GM23338 (cell line): Measurements from ENCODE around the gene ONECUT1. TPM values are rescaled to one million over a fixed set of nuclear protein-coding genes. Genes with fewer than 3 reads are reported as not detected.
A peak's percentile ranks its signal among the peaks of the same experiment; 100 is the strongest.

Experiments used
- ATAC-seq: fragments of 200-7000 bp; cut with Tn5 transposase; 3 replicates; pipeline ENCODE4 v1.9.1; 2020
- DNase-seq: peaks from one replicate; pipeline ENCODE4 v3.0.0-alpha.2; 2015; ENCODE audit warnings: low spot score
- H2AFZ ChIP-seq: fragments of 200-600 bp; sonication (generic); 2 replicates; pipeline ENCODE4 v1.8.0; 2016; ENCODE audit warnings: antibody characterized with exemption, mild to moderate bottlenecking, moderate library complexity
- H3F3A ChIP-seq: fragments of 200-600 bp; sonication (generic); replicated peaks from 2 replicates; pipeline ENCODE4 v1.8.0; 2017; ENCODE audit warnings: antibody characterized with exemption, mixed run types, low read depth
- H3K27ac ChIP-seq: fragments of 200-600 bp; sonication (generic); 2 replicates; pipeline ENCODE4 v1.6.1; 2016; ENCODE audit warnings: low read depth
- H3K27me3 ChIP-seq: fragments of 200-600 bp; sonication (generic); 2 replicates; pipeline ENCODE4 v1.8.0; 2016; ENCODE audit warnings: mild to moderate bottlenecking, mixed run types, moderate library complexity; ENCODE audit not compliant: insufficient read depth
- H3K36me3 ChIP-seq: fragments of 200-600 bp; sonication (generic); 2 replicates; pipeline ENCODE4 v1.8.0; 2016; ENCODE audit warnings: mild to moderate bottlenecking; ENCODE audit not compliant: insufficient read depth
- H3K4me1 ChIP-seq: fragments of 200-600 bp; sonication (generic); 2 replicates; pipeline ENCODE4 v1.8.0; 2016; ENCODE audit warnings: mild to moderate bottlenecking, moderate library complexity; ENCODE audit not compliant: insufficient read depth
- H3K4me2 ChIP-seq: fragments of 200-600 bp; sonication (generic); 2 replicates; pipeline ENCODE4 v1.7.1; 2017; ENCODE audit warnings: mixed run types
- H3K4me3 ChIP-seq: fragments of 200-600 bp; sonication (generic); 2 replicates; pipeline ENCODE4 v1.6.1; 2016; ENCODE audit warnings: mixed run types
- H3K79me2 ChIP-seq: fragments of 200-600 bp; sonication (generic); replicated peaks from 2 replicates; pipeline ENCODE4 v1.8.0; 2017; ENCODE audit warnings: mild to moderate bottlenecking; ENCODE audit not compliant: insufficient read depth
- H3K9me2 ChIP-seq: fragments of 200-600 bp; sonication (generic); 2 replicates; pipeline ENCODE4 v1.8.0; 2017; ENCODE audit not compliant: insufficient read depth
- H4K20me1 ChIP-seq: fragments of 200-600 bp; sonication (generic); replicated peaks from 2 replicates; pipeline ENCODE4 v1.8.0; 2017; ENCODE audit warnings: mild to moderate bottlenecking; ENCODE audit not compliant: insufficient read depth
- H3K27ac Mint-ChIP-seq: 2 replicates; pipeline ENCODE4 v1.8.0; 2020; ENCODE audit warnings: inconsistent platforms, mild to moderate bottlenecking, moderate library complexity, mixed read lengths
- H3K27me3 Mint-ChIP-seq: 3 replicates; pipeline ENCODE4 v1.8.0; 2022; ENCODE audit warnings: low read depth, mild to moderate bottlenecking, moderate library complexity, mixed read lengths, inconsistent platforms; ENCODE audit not compliant: insufficient read depth, poor library complexity
- H3K36me3 Mint-ChIP-seq: 3 replicates; pipeline ENCODE4 v1.8.0; 2021; ENCODE audit warnings: low read depth, mild to moderate bottlenecking, inconsistent platforms, moderate library complexity, mixed read lengths
- H3K4me1 Mint-ChIP-seq: 3 replicates; pipeline ENCODE4 v1.8.0; 2020; ENCODE audit warnings: mild to moderate bottlenecking, inconsistent platforms, mixed read lengths
- H3K4me3 Mint-ChIP-seq: 3 replicates; pipeline ENCODE4 v1.8.0; 2021; ENCODE audit warnings: moderate library complexity, mild to moderate bottlenecking, inconsistent platforms, mixed read lengths
- H3K9me3 Mint-ChIP-seq: 3 replicates; pipeline ENCODE4 v1.8.0; 2020; ENCODE audit warnings: moderate library complexity, mild to moderate bottlenecking, inconsistent platforms, mixed read lengths
- ETS1 ChIP-seq: IDR thresholded peaks from 2 replicates; pipeline ENCODE4 v1.6.1; 2016; ENCODE audit warnings: antibody characterized with exemption
- EZH2 ChIP-seq: fragments of 200-600 bp; sonication (generic); IDR thresholded peaks from one replicate; pipeline ENCODE4 v1.8.0; 2017; ENCODE audit warnings: antibody characterized with exemption, mild to moderate bottlenecking, low read depth; ENCODE audit not compliant: unreplicated experiment
- EZH2phosphoT487 ChIP-seq: fragments of 200-600 bp; sonication (generic); IDR thresholded peaks from one replicate; pipeline ENCODE4 v1.8.1; 2018; ENCODE audit warnings: antibody characterized with exemption; ENCODE audit not compliant: unreplicated experiment
- JUNB ChIP-seq: IDR thresholded peaks from one replicate; pipeline ENCODE4 v1.6.1; 2016; ENCODE audit warnings: antibody characterized with exemption; ENCODE audit not compliant: unreplicated experiment
- POLR2AphosphoS5 ChIP-seq: IDR thresholded peaks from 2 replicates; pipeline ENCODE4 v1.6.1; 2016; ENCODE audit warnings: antibody characterized with exemption, low read depth
- REST ChIP-seq: IDR thresholded peaks from one replicate; pipeline ENCODE4 v1.6.1; 2018; ENCODE audit warnings: antibody characterized with exemption; ENCODE audit not compliant: unreplicated experiment
- STAT1 ChIP-seq: IDR thresholded peaks from one replicate; pipeline ENCODE4 v1.6.1; 2016; ENCODE audit warnings: antibody characterized with exemption; ENCODE audit not compliant: unreplicated experiment
- ZNF114 ChIP-seq: fragments of 250-450 bp; sonication (Bioruptor Pico); IDR thresholded peaks from 2 replicates; pipeline ENCODE4 v1.5.0; 2020; ENCODE audit warnings: mild to moderate bottlenecking, moderate library complexity
- ZNF331 ChIP-seq: fragments of 250-450 bp; sonication (Bioruptor Pico); IDR thresholded peaks from 2 replicates; pipeline ENCODE4 v1.5.0; 2020; ENCODE audit warnings: low read depth, mild to moderate bottlenecking, moderate library complexity
- ZNF462 ChIP-seq: fragments of 250-450 bp; sonication (Bioruptor Pico); IDR thresholded peaks from 2 replicates; pipeline ENCODE4 v1.5.0; 2020; ENCODE audit warnings: mild to moderate bottlenecking, moderate library complexity
- polyA plus RNA-seq: library from polyadenylated mRNA; unstranded; fragments of >200 nt; fragmentation: Nextera tagmentation; extraction: Ambion mirVana; gene quantifications from 2 replicates; pipeline ENCODE4 v1.2.1, GENCODE V29; 2016
- total RNA-seq: library from RNA; depleted of rRNA; stranded (reverse); fragments of >200 nt; shearing (Covaris generic); gene quantifications from 2 replicates; pipeline ENCODE4 v1.2.3, GENCODE V29; 2014

The ONECUT1 gene
- total and polyA plus RNA-seq, 2 experiments from 2014 or later = 4.3 to 9.4 TPM

GRCh38 chr15:52808441-52808840 is 18.3 kb upstream of the ONECUT1 start:
- Mint-ChIP-seq H3K36me3 (peaks cover under 1% of the 10 kb centered on the region; the same call in 2 of the 3 replicates), H3K4me3 (no peak overlapping the region), H3K27me3 (peaks cover 12% of the 10 kb centered on the region), H3K9me3 (no peaks in the 10 kb centered on the region), H3K27ac (no peak overlapping the region), H3K4me1 (peaks cover 21% of the 10 kb centered on the region; the same call in 2 of the 3 replicates)
- no peaks in the 10 kb centered on the region for H3K79me2 ChIP-seq
- H3K4me3 ChIP-seq = no peak overlapping the region
- DNase-seq (no peak), ATAC-seq (no peak)
- H3K27ac ChIP-seq = no peak overlapping the region
- no peaks in the 10 kb centered on the region for H3K36me3 ChIP-seq
- H4K20me1 ChIP-seq = no peaks in the 10 kb centered on the region
- no peak overlapping the region for H3K4me2 ChIP-seq
- H3K9me2 ChIP-seq = no peaks in the 10 kb centered on the region
- H3K27me3 ChIP-seq = peaks cover 51% of the 10 kb centered on the region
- H3F3A ChIP-seq = peaks cover 11% of the 10 kb centered on the region
- TF ChIP-seq ZNF114 (CRISPR knock-in tag) (no peak), EZH2phosphoT487 (no peak), JUNB (no peak), STAT1 (no peak)
- no peak overlapping the region for H2AFZ ChIP-seq
- peaks cover 16% of the 10 kb centered on the region for H3K4me1 ChIP-seq

GRCh38 chr15:52806284-52806655 is 16.1 kb upstream of the ONECUT1 start:
- H3K36me3 ChIP-seq = no peaks in the 10 kb centered on the region
- peaks cover 42% of the 10 kb centered on the region for H3K4me1 Mint-ChIP-seq
- H3K27ac Mint-ChIP-seq = no peak overlapping the region
- peak overlapping the region; percentile 66 for H3K4me3 ChIP-seq
- H3K27me3 Mint-ChIP-seq = peaks cover 33% of the 10 kb centered on the region
- peaks cover 19% of the 10 kb centered on the region for H3F3A ChIP-seq
- peaks cover 73% of the 10 kb centered on the region for H3K27me3 ChIP-seq
- peaks cover 15% of the 10 kb centered on the region for H3K79me2 ChIP-seq
- peak overlapping the region; percentile 97 for H2AFZ ChIP-seq
- H3K4me3 Mint-ChIP-seq = peak overlapping the region; percentile 58
- peak overlapping the region; percentile 88 for H3K4me2 ChIP-seq
- no peak for DNase-seq
- peaks cover 8% of the 10 kb centered on the region; the same call in 1 of the 2 replicates for H4K20me1 ChIP-seq
- no peak for ATAC-seq
- H3K9me3 Mint-ChIP-seq = peaks cover 8% of the 10 kb centered on the region; the same call in 1 of the 3 replicates
- H3K36me3 Mint-ChIP-seq = peaks cover 22% of the 10 kb centered on the region
- peaks cover 38% of the 10 kb centered on the region for H3K4me1 ChIP-seq
- no peaks in the 10 kb centered on the region for H3K9me2 ChIP-seq
- H3K27ac ChIP-seq = no peak overlapping the region
- no peak for TF ChIP-seq STAT1
- TF ChIP-seq REST = no peak
- no peak for TF ChIP-seq ZNF114 (CRISPR knock-in tag)
- no peak for TF ChIP-seq ZNF331 (CRISPR knock-in tag)
- no peak for TF ChIP-seq POLR2AphosphoS5
- no peak for TF ChIP-seq ETS1
- TF ChIP-seq ZNF462 = no peak
- no peak for TF ChIP-seq JUNB
- TF ChIP-seq EZH2 = no peak
